ENCODE measurements around the gene TOR1B. TPM values are rescaled to one million over a fixed set of nuclear protein-coding genes. Genes with fewer than 3 reads are reported as not detected.

The TOR1B gene
- total and polyA plus RNA-seq, 2 of the 4 experiments (the other 2 are of a cell fraction): 15.6 to 21.0 TPM

GRCh38 chr9:129774791-129775447 is 28.1 kb upstream of the TOR1B start (continued):
- TF ChIP-seq MXI1 (IDR thresholded peaks at IDR 0.05; ENCODE audit: borderline replicate concordance, low read depth, low read length) (no peak), CTCF (conservative IDR thresholded peaks at IDR 0.05; ENCODE audit: low read depth, low read length) (no peak)

GRCh38 chr9:129775448-129775798 is 27.6 kb upstream of the TOR1B start:
- H3K79me1 ChIP-seq (ENCODE audit: low read depth in 1 of 2, low read length in 2 of 2): no peaks in the 10 kb centered on the region
- no peaks in the 10 kb centered on the region for H3K9me3 ChIP-seq (ENCODE audit: control insufficient read depth, insufficient read depth, low read length)
- no peak overlapping the region for H3K14ac ChIP-seq (replicated peaks; ENCODE audit: low read depth, low read length)
- ChIA-PET CTCF (interaction anchor here (1.0 kb wide), 1 partner anchor 347 kb away, joined by 4 read pairs; no protein-coding TSS in a partner anchor), POLR2A (ENCODE audit: unreplicated experiment) (no interaction called here)
- peaks cover 19% of the 10 kb centered on the region for H3K4me1 ChIP-seq (ENCODE audit: control insufficient read depth, insufficient read depth, low read length)
- 0 out of 2 replicates have a peak overlapping the region, but pooled peaks have one; percentile 35 for H4K5ac ChIP-seq (ENCODE audit: low read depth, low read length)
- no peak overlapping the region for H2BK5ac ChIP-seq (ENCODE audit: low read depth, low read length, poor library complexity, severe bottlenecking)
- H2BK15ac ChIP-seq (ENCODE audit: low read depth, low read length): peak overlapping the region; percentile 53; the same call in 2 of the 3 replicates
- no peak overlapping the region for H3K56ac ChIP-seq (ENCODE audit: extremely low read depth, insufficient read depth, low read length)
- no peaks in the 10 kb centered on the region for H4K20me1 ChIP-seq (ENCODE audit: insufficient read depth, low read length)
- peaks cover 19% of the 10 kb centered on the region for H3K9me1 ChIP-seq (ENCODE audit: insufficient read depth, low read length)
- H2AK9ac ChIP-seq (replicated peaks; ENCODE audit: low read depth, low read length, poor library complexity): no peak overlapping the region
- in situ Hi-C loops (cut with MboI; ENCODE audit: low sequenced_read_pairs) (no loop called here), dilution Hi-C loops (cut with HindIII; ENCODE audit: low sequenced_read_pairs, unreplicated experiment) (no loop called here), intact Hi-C loops (cut with micrococcal nuclease) (no loop called here)
- peak overlapping the region; percentile 86 for H2BK20ac ChIP-seq (ENCODE audit: low read depth, low read length)
- peak overlapping the region; percentile 18 for H3K4ac ChIP-seq (ENCODE audit: low read depth, low read length)
- H3K27ac ChIP-seq (ENCODE audit: insufficient read depth, low read length): no peak overlapping the region
- H3K27me3 ChIP-seq (ENCODE audit: control insufficient read depth, insufficient read depth, low read length): no peaks in the 10 kb centered on the region
- no CpG with 5 or more reads among the region's 2 CpGs for WGBS, 2 experiments (ENCODE audit: extremely low coverage in 2 of 2, insufficient read length in 1 of 2)
- H2BK120ac ChIP-seq (ENCODE audit: low read depth, low read length): peak overlapping the region; percentile 24
- peak overlapping the region; percentile 86 for H2AK5ac ChIP-seq (ENCODE audit: low read depth, low read length)
- BruUV-seq (replicated peaks): no TSS peak
- DNase-seq: no peak
- no peak overlapping the region for H3K23ac ChIP-seq (ENCODE audit: low read depth, low read length)
- peak overlapping the region; percentile 43; the same call in 1 of the 2 replicates for H3K18ac ChIP-seq (ENCODE audit: low read depth, low read length)
- H3K4me3 ChIP-seq (ENCODE audit: insufficient read depth, low read depth, low read length): no peak overlapping the region
- TF ChIP-seq BHLHE40 (IDR thresholded peaks at IDR 0.05; ENCODE audit: low read depth, low read length): no peak
- no peak for TF ChIP-seq ELK1 (IDR thresholded peaks at IDR 0.05; ENCODE audit: borderline replicate concordance, low read depth, low read length)
- TF ChIP-seq POLR2A (IDR thresholded peaks at IDR 0.05; ENCODE audit: low read depth, low read length): no peak
- no peak for TF ChIP-seq CEBPB (IDR thresholded peaks at IDR 0.05; ENCODE audit: low read depth, low read length)
- no peak for TF ChIP-seq RFX5 (IDR thresholded peaks at IDR 0.05; ENCODE audit: low read depth, low read length)
- no peak for TF ChIP-seq SMC3 (IDR thresholded peaks at IDR 0.05; ENCODE audit: low read depth, low read length)
- no peak for TF ChIP-seq CHD1 (IDR thresholded peaks at IDR 0.05; ENCODE audit: low read depth, low read length)
- TF ChIP-seq USF2 (IDR thresholded peaks at IDR 0.05; ENCODE audit: low read depth, low read length): no peak
- no peak for TF ChIP-seq MAZ (IDR thresholded peaks at IDR 0.05; ENCODE audit: borderline replicate concordance, low read depth, low read length)
- no peak for TF ChIP-seq FOS (IDR thresholded peaks at IDR 0.05; ENCODE audit: low read depth, low read length)
- H3K4me2 ChIP-seq (ENCODE audit: low read depth, low read length): no peak overlapping the region
- peak overlapping the region; percentile 38; the same call in 1 of the 2 replicates for H4K91ac ChIP-seq (ENCODE audit: insufficient read depth, low read depth, low read length)
- H4K8ac ChIP-seq (ENCODE audit: low read depth in 2 of 2, low read length in 2 of 2): no peak overlapping the region
- H3K36me3 ChIP-seq (ENCODE audit: control insufficient read depth, insufficient read depth, low read length): no peaks in the 10 kb centered on the region
- no peak for ATAC-seq (ENCODE audit: low read depth)
- H2AFZ ChIP-seq (replicated peaks; ENCODE audit: low read length, poor library complexity): no peak overlapping the region
- no peak overlapping the region for H3K9ac ChIP-seq (ENCODE audit: low read depth, low read length)

Measured in IMR-90 (cell line).